Astrocyte of the spinal cord (primary cell): Measurements from ENCODE around the gene KCNH2.

Source experiments
- DNase-seq: peaks from one replicate; pipeline ENCODE4 v3.0.0; 2011; ENCODE audit warnings: low read depth, low spot score
- H3K4me3 ChIP-seq: 2 replicates; pipeline ENCODE4 v1.5.1; 2011; ENCODE audit warnings: low read depth, mild to moderate bottlenecking, low read length, moderate library complexity
- in situ Hi-C: cut with HindIII; loops from 2 replicates; pipeline ENCODE4 v1.10.0; 2017; ENCODE audit warnings: low sequenced_read_pairs
- TF ChIP-seq, protein P1 (sequence below): IDR thresholded peaks from 2 replicates; pipeline ENCODE4 v1.5.1; 2012; ENCODE audit warnings: low read depth, mild to moderate bottlenecking, low read length, inconsistent platforms

The KCNH2 gene

DNA sequence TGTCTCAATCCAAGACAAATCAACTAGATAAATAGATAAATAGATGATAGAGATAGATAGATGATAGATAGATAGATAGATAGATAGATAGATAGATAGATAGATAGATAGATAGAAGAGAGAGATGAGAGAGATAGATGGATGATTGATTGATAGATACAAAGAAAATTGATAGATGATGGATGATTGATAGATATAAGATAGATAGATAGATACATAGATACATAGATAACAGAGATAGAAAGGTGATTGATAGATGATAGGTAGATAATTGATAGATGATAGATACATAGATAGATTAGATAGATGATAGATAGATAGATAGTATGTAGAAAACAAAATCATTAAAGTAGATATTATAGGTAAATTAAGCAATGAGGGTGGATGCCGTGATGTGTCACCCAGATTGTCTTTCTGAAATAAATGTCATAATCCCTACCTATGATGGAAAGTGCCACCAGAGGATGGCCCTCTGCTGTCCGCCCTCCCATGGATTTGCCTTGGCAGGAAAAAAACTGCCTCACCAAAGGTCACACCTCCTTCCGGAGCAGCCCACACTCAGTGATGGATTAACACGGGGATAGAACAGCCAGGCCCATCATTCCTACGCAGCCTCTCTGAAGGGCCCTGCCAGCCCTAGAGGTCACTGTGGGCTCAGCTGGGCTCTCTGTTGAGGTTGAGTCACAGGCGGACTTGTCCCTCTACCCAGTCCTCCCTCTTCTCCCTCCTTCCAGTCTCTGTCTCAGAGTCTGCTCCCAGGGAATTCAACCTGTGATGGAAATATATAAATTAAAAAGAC is 50.8 kb downstream of the KCNH2 start:
- H3K4me3 ChIP-seq: no peak overlapping the region
- TF ChIP-seq, protein P1, sequence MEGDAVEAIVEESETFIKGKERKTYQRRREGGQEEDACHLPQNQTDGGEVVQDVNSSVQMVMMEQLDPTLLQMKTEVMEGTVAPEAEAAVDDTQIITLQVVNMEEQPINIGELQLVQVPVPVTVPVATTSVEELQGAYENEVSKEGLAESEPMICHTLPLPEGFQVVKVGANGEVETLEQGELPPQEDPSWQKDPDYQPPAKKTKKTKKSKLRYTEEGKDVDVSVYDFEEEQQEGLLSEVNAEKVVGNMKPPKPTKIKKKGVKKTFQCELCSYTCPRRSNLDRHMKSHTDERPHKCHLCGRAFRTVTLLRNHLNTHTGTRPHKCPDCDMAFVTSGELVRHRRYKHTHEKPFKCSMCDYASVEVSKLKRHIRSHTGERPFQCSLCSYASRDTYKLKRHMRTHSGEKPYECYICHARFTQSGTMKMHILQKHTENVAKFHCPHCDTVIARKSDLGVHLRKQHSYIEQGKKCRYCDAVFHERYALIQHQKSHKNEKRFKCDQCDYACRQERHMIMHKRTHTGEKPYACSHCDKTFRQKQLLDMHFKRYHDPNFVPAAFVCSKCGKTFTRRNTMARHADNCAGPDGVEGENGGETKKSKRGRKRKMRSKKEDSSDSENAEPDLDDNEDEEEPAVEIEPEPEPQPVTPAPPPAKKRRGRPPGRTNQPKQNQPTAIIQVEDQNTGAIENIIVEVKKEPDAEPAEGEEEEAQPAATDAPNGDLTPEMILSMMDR: no peak
- no peak for DNase-seq
- in situ Hi-C loops: no loop called here

DNA sequence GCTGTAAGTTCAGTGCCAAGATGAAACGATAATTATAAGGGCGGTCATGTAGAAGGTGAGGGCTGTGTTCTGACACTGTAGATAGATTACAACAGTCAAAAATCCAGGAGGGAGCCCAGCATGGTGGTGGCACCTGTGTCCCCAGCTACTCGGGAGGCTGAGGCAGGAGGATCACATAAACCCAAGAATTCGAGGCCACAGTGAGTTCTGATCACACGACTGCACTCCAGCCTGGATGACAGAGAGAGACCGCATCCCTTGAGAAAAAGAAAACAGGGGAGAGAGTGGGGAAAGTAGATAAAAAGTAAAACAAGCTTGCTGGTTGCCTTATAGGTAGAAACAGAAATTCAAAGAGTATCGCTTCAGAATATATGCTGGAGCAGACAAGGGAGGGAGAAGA is 52.1 kb downstream of the KCNH2 start:
- TF ChIP-seq, protein P1: no peak
- in situ Hi-C loops: no loop called here
- no peak for DNase-seq
- no peak overlapping the region for H3K4me3 ChIP-seq

DNA sequence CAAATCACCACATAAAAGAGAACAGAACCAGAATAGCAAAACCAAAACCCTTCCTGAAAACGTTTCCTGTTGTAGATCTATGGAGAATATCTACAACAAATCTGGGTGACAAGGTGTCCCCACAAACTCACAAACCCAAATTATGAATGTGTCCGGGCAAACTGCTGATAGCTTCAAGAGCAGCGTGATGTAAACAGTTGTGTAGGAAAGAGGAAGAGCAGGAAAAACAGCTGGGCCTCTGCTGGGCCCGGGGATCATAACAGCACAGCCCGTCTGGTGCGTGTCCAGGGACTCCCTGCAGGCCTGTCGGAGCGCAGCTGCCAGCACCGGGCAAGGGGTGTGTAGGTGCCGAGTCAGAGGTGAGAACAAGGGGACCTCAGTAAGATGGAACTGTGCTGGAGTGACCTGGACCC is 53.7 kb downstream of the KCNH2 start:
- TF ChIP-seq, protein P1: no peak
- no peak for DNase-seq
- H3K4me3 ChIP-seq: no peak overlapping the region
- in situ Hi-C loops: no loop called here

DNA sequence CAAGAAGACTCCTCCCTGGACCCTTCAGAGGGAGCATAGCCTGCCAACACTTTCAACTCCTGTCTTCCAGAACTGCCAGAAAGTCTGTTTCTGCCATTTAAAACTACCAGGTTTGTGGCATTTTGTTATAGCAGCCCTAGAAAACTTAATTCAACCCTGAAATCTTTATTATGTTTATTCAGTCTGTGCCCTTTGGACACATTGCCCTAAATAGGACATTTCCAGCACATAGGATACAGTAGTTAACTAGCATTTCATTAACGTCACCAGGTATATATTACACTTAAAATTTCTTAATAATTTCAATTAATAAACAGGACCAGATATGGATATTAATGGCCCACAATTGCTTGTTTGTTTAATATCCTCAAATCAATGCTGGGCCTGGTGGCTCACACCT is 54.3 kb downstream of the KCNH2 start:
- in situ Hi-C loops: no loop called here
- TF ChIP-seq, protein P1: no peak
- DNase-seq: no peak
- H3K4me3 ChIP-seq: no peak overlapping the region

DNA sequence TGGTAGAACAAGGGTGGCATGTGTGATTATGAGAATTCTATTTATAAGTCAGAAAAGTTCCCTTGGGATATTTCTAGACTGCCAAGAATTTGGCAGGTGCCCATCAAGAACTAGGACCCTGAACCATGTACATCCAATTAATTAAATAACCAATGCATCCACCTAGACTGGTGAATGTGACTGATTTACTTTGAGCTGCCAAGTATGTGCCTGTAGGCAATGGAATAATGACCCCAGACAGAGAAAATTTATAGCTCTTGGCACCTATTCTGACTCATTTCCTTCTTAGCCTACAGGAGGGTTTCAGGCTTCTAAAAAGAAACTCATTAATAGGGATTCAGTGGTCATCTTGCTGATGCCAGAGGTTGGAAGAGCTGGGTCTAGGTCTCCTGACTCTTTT is 54.9 kb downstream of the KCNH2 start:
- TF ChIP-seq, protein P1: no peak
- no peak for DNase-seq
- in situ Hi-C loops: no loop called here
- no peak overlapping the region for H3K4me3 ChIP-seq

DNA sequence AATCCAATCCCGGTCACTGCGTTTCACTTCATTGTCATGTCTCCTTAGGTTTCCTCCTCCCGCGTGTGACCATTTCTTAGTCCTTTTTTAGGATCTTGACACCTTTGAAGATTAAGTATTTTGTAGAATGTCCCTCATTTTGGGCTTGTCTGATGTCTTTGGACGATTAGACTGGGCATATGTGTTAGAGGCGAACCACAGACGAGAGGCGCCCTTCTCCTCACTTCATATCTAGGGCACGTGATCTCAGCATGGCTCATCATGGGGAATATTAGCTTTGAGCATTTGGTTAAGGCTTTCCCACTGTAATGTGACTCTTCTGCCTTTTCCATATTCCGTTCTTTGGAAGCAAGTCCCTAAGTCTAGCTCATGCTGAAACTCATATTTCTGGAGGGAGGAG is 59.0 kb downstream of the KCNH2 start:
- no peak overlapping the region for H3K4me3 ChIP-seq
- no peak for DNase-seq
- TF ChIP-seq, protein P1: no peak
- in situ Hi-C loops: no loop called here
